SK-N-SH (cell line): ENCODE data around the gene KLLN.

Experiments
- NFIC ChIP-seq: IDR thresholded peaks from 2 replicates; pipeline ENCODE4 v1.4.0; 2012; ENCODE audit warnings: borderline replicate concordance
- RCOR1 ChIP-seq: fragments of 150-350 bp; IDR thresholded peaks from 2 replicates; pipeline ENCODE4 v1.6.1; 2017; ENCODE audit warnings: antibody characterized with exemption, low read length
- TF ChIP-seq, protein P1 (sequence below): fragments of 200-600 bp; sonication (generic); IDR thresholded peaks from 2 replicates; pipeline ENCODE4 v1.6.1; 2017; ENCODE audit warnings: antibody characterized with exemption, mild to moderate bottlenecking, moderate library complexity

DNA sequence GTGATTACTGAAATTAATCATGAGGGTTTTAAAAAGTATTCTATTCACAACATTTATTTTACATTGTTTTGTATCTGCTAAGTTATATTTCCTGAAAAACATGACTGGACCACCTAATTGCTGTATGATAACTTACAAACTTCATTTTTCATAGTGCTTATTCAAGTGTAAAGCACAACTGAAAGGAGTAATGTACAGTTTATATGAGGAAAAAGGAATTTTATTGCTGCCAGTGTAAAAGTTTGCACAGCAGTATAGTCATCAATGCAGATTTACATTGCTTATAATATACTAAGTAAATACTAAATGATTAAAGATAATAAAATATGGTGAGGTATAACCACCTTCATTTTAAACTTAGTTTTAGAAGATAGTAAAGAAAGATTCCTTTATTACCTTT, 4.1 kb upstream of the KLLN start:
- TF ChIP-seq RCOR1, result no peak
- TF ChIP-seq, protein P1, sequence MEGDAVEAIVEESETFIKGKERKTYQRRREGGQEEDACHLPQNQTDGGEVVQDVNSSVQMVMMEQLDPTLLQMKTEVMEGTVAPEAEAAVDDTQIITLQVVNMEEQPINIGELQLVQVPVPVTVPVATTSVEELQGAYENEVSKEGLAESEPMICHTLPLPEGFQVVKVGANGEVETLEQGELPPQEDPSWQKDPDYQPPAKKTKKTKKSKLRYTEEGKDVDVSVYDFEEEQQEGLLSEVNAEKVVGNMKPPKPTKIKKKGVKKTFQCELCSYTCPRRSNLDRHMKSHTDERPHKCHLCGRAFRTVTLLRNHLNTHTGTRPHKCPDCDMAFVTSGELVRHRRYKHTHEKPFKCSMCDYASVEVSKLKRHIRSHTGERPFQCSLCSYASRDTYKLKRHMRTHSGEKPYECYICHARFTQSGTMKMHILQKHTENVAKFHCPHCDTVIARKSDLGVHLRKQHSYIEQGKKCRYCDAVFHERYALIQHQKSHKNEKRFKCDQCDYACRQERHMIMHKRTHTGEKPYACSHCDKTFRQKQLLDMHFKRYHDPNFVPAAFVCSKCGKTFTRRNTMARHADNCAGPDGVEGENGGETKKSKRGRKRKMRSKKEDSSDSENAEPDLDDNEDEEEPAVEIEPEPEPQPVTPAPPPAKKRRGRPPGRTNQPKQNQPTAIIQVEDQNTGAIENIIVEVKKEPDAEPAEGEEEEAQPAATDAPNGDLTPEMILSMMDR, result no peak
- TF ChIP-seq NFIC, result no peak
